ENCODE data around the gene TEX35.

DNA sequence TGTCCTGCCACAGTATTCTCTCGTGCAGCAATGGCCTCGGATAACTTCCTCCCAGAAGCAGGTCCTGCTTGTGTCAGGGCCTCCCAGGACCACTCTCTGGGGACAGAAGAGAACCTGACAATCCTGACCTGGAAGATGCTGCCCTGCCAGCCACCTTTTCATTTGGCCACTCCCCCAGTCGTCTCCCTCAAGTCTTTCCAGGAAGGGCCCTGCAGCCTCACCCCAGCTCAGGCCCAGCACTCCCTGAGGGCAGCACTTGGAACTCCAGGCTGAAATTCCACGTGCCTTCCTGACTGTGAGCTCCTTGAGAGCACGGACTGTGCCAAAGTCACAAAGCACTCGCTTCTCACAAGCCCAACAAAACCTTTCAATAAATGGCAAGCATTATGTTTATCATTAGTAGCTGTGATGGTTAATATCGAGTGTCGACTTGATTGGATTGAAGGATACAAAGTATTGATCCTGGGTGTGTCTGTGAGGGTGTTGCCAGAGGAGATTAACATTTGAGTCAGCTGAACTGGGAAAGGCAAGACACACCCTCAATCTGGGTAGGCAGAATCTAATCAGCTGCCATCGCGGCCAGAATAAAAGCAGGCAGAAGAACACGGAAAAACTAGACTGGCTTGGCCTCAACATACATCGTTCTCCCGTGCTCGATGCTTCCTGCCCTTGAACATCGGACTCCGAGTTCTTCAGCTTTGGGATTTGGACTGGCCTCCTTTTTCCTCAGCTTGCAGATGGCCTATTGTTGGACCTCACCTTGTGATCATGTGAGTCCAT is 13.8 kb upstream of the TEX35 start:
- TF ChIP-seq, protein P1, sequence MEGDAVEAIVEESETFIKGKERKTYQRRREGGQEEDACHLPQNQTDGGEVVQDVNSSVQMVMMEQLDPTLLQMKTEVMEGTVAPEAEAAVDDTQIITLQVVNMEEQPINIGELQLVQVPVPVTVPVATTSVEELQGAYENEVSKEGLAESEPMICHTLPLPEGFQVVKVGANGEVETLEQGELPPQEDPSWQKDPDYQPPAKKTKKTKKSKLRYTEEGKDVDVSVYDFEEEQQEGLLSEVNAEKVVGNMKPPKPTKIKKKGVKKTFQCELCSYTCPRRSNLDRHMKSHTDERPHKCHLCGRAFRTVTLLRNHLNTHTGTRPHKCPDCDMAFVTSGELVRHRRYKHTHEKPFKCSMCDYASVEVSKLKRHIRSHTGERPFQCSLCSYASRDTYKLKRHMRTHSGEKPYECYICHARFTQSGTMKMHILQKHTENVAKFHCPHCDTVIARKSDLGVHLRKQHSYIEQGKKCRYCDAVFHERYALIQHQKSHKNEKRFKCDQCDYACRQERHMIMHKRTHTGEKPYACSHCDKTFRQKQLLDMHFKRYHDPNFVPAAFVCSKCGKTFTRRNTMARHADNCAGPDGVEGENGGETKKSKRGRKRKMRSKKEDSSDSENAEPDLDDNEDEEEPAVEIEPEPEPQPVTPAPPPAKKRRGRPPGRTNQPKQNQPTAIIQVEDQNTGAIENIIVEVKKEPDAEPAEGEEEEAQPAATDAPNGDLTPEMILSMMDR (conservative IDR thresholded peaks at IDR 0.05) = no peak
- TF ChIP-seq EZH2 (IDR thresholded peaks at IDR 0.05; ENCODE audit: low read depth) = no peak
